Keratinocyte (primary cell): ENCODE measurements around the gene CNGA1. TPM values are rescaled to one million over a fixed set of nuclear protein-coding genes. Genes with fewer than 3 reads are reported as not detected.

Source experiments
- DNase-seq: peaks from one replicate; pipeline ENCODE4 v3.0.0-alpha.2; 2011; ENCODE audit warnings: low read depth, missing footprints, low spot score
- FAIRE-seq: peaks from 2 replicates; lab custom pipeline; 2011; peaks lifted over from hg19 to GRCh38; lab: Jason Lieb, UNC
- H2AFZ ChIP-seq: 2 replicates; pipeline ENCODE4 v1.6.0; 2012; ENCODE audit warnings: low read length, control low read depth, inconsistent platforms; ENCODE audit not compliant: control insufficient read depth
- H3K27ac ChIP-seq: 2 replicates; pipeline ENCODE4 v1.5.1; 2011; ENCODE audit warnings: low read length; ENCODE audit not compliant: control insufficient read depth, insufficient read depth
- H3K27me3 ChIP-seq: 3 replicates; pipeline ENCODE4 v1.6.0; 2011; ENCODE audit warnings: low read length; ENCODE audit not compliant: control insufficient read depth, insufficient read depth; ENCODE audit errors: extremely low read depth
- H3K36me3 ChIP-seq, 2 experiments: 2 replicates in 1 of 2; 3 replicates in 1 of 2; pipeline ENCODE4 v1.5.1; 2011; ENCODE audit warnings: low read length in 2 of 2, mild to moderate bottlenecking in 1 of 2; ENCODE audit not compliant: control insufficient read depth in 2 of 2, insufficient read depth in 2 of 2; ENCODE audit errors: extremely low read depth in 1 of 2
- H3K4me1 ChIP-seq: 3 replicates; pipeline ENCODE4 v1.5.1; 2011; ENCODE audit warnings: low read length; ENCODE audit not compliant: control insufficient read depth, insufficient read depth; ENCODE audit errors: extremely low read depth
- H3K4me2 ChIP-seq: 3 replicates; pipeline ENCODE4 v1.6.0; 2011; ENCODE audit warnings: low read depth, low read length; ENCODE audit not compliant: control insufficient read depth, insufficient read depth; ENCODE audit errors: extremely low read depth
- H3K4me3 ChIP-seq, 3 experiments: fragments of 200-600 bp in 1 of 3; sonication (generic) in 1 of 3; 2 replicates in 2 of 3; 3 replicates in 1 of 3; pipeline ENCODE4 v1.5.1; 2011 to 2016; ENCODE audit warnings: low read length in 3 of 3, mild to moderate bottlenecking in 3 of 3, control low read depth in 2 of 3, inconsistent platforms in 1 of 3, low read depth in 1 of 3, mixed read lengths in 1 of 3, mixed run types in 1 of 3, moderate library complexity in 1 of 3; ENCODE audit not compliant: control insufficient read depth in 2 of 3, insufficient read depth in 2 of 3; ENCODE audit errors: extremely low read depth in 1 of 3
- H3K79me2 ChIP-seq: 2 replicates; pipeline ENCODE4 v1.6.0; 2012; ENCODE audit warnings: low read length; ENCODE audit not compliant: control insufficient read depth, insufficient read depth
- H3K9ac ChIP-seq: 3 replicates; pipeline ENCODE4 v1.6.0; 2011; ENCODE audit warnings: low read length; ENCODE audit not compliant: control insufficient read depth, insufficient read depth; ENCODE audit errors: extremely low read depth
- H3K9me1 ChIP-seq: 3 replicates; pipeline ENCODE4 v1.6.0; 2011; ENCODE audit warnings: low read length; ENCODE audit not compliant: control insufficient read depth, insufficient read depth; ENCODE audit errors: extremely low read depth
- H3K9me3 ChIP-seq: 2 replicates; pipeline ENCODE4 v1.5.1; 2012; ENCODE audit warnings: low read depth, low read length; ENCODE audit not compliant: control insufficient read depth
- H4K20me1 ChIP-seq: 3 replicates; pipeline ENCODE4 v1.6.0; 2011; ENCODE audit warnings: low read length; ENCODE audit not compliant: control insufficient read depth, insufficient read depth; ENCODE audit errors: extremely low read depth
- EZH2 ChIP-seq: IDR thresholded peaks from one replicate; pipeline ENCODE4 v1.6.1; 2012; ENCODE audit warnings: inconsistent platforms, mild to moderate bottlenecking, low read length, moderate library complexity
- dilution Hi-C: fragments of 300-500 bp; cut with MboI; formaldehyde crosslinking; loops from one replicate; pipeline ENCODE4 v1.7.0; 2020; ENCODE audit warnings: low sequenced_read_pairs; ENCODE audit not compliant: extremely low pct_ligation_motif_present
- polyA plus RNA-seq, 5 experiments: library from polyadenylated mRNA; depleted of rRNA in 3 of 5; stranded (reverse) in 3 of 5; stranded (forward) in 1 of 5; unstranded in 1 of 5; fragments of >200 nt; gene quantifications; 1 replicate in 1 of 5; 2 replicates in 3 of 5; 3 replicates in 1 of 5; pipeline versions ENCODE4 v1.2.1 to v1.2.3, GENCODE V29; 2011 to 2012; ENCODE audit warnings: missing spikeins in 2 of 5, low read depth in 1 of 5, low replicate concordance in 1 of 5
- TF ChIP-seq, protein P1 (sequence below), 3 experiments: IDR thresholded peaks in 1 of 3; conservative IDR thresholded peaks in 1 of 3; optimal IDR thresholded peaks in 1 of 3; 2 replicates in 2 of 3; 3 replicates in 1 of 3; pipeline versions ENCODE3 to v1.5.1; 2011; ENCODE audit warnings: low read length in 3 of 3, mild to moderate bottlenecking in 3 of 3, moderate library complexity in 2 of 3, control low read depth in 1 of 3, inconsistent platforms in 1 of 3; ENCODE audit not compliant: insufficient read depth in 2 of 3; ENCODE audit errors: extremely low read depth in 1 of 3

Gene CNGA1
- polyA plus RNA-seq, 1 donor (not counting 4 experiments of a cell fraction or from before 2014, with no cell fraction given) = 0.58 TPM

GRCh38 chr4:48031802-48032525 is 15.5 kb upstream of the CNGA1 start:
- Histone ChIP-seq H3K9me3 (no peaks in the 10 kb centered on the region), H3K4me3 (no peak overlapping the region), H3K9ac (no peak overlapping the region), H3K36me3 (peaks cover 3 to 7% of the 10 kb centered on the region in 2 experiments), H4K20me1 (no peaks in the 10 kb centered on the region), H3K79me2 (no peaks in the 10 kb centered on the region), H3K27ac (no peak overlapping the region), H3K9me1 (no peaks in the 10 kb centered on the region), H2AFZ (no peak overlapping the region), H3K4me1 (no peaks in the 10 kb centered on the region), H3K4me2 (no peak overlapping the region), H3K27me3 (no peaks in the 10 kb centered on the region)
- DNase-seq (no peak), FAIRE-seq (no peak)
- dilution Hi-C loops = no loop called here
- TF ChIP-seq EZH2 = no peak
- TF ChIP-seq, protein P1, sequence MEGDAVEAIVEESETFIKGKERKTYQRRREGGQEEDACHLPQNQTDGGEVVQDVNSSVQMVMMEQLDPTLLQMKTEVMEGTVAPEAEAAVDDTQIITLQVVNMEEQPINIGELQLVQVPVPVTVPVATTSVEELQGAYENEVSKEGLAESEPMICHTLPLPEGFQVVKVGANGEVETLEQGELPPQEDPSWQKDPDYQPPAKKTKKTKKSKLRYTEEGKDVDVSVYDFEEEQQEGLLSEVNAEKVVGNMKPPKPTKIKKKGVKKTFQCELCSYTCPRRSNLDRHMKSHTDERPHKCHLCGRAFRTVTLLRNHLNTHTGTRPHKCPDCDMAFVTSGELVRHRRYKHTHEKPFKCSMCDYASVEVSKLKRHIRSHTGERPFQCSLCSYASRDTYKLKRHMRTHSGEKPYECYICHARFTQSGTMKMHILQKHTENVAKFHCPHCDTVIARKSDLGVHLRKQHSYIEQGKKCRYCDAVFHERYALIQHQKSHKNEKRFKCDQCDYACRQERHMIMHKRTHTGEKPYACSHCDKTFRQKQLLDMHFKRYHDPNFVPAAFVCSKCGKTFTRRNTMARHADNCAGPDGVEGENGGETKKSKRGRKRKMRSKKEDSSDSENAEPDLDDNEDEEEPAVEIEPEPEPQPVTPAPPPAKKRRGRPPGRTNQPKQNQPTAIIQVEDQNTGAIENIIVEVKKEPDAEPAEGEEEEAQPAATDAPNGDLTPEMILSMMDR (optimal IDR thresholded peaks at IDR 0.05 in 1 of 3, IDR thresholded peaks at IDR 0.05 in 1 of 3, conservative IDR thresholded peaks at IDR 0.05 in 1 of 3; ENCODE audit: extremely low read depth in 1 of 3, insufficient read depth in 2 of 3, low read length in 3 of 3) = no peak

GRCh38 chr4:48030470-48030869 is 14.0 kb upstream of the CNGA1 start:
- Histone ChIP-seq H3K79me2 (no peaks in the 10 kb centered on the region), H4K20me1 (no peaks in the 10 kb centered on the region), H3K9ac (no peak overlapping the region), H2AFZ (no peak overlapping the region), H3K36me3 (peaks cover 5 to 7% of the 10 kb centered on the region in 2 experiments), H3K4me1 (no peaks in the 10 kb centered on the region), H3K9me3 (no peaks in the 10 kb centered on the region), H3K4me2 (no peak overlapping the region), H3K4me3 (no peak overlapping the region), H3K27ac (no peak overlapping the region), H3K9me1 (no peaks in the 10 kb centered on the region), H3K27me3 (no peaks in the 10 kb centered on the region)
- DNase-seq (no peak), FAIRE-seq (no peak)
- TF ChIP-seq, protein P1 (optimal IDR thresholded peaks at IDR 0.05 in 1 of 3, IDR thresholded peaks at IDR 0.05 in 1 of 3, conservative IDR thresholded peaks at IDR 0.05 in 1 of 3; ENCODE audit: extremely low read depth in 1 of 3, insufficient read depth in 2 of 3, low read length in 3 of 3) = no peak
- no peak for TF ChIP-seq EZH2
- dilution Hi-C loops = no loop called here
